GM21723 (cell line): Measurements from ENCODE around the gene MUC5AC.
"Not testable (repeated sequence)": the region's sequence is repeated elsewhere in the genome, so short reads cannot be mapped to it uniquely, and the experiment has no call there.

ENCODE experiments used
- ATAC-seq: cut with Tn5 transposase; IDR thresholded peaks from one replicate; pipeline ENCODE4 v1.9.1; 2021; ENCODE audit warnings: mild to moderate bottlenecking, moderate library complexity; ENCODE audit not compliant: unreplicated experiment

MUC5AC gene

GRCh38 chr11:1231396-1232020 lies 73.8 kb downstream of the MUC5AC start:
- no peak for ATAC-seq

- no peak for ATAC-seq
Observed at GRCh38 chr11:1232021-1232882, 74.5 kb downstream of the MUC5AC start.

- ATAC-seq: no peak
Observed at GRCh38 chr11:1232883-1233321, 75.1 kb downstream of the MUC5AC start.

DNA sequence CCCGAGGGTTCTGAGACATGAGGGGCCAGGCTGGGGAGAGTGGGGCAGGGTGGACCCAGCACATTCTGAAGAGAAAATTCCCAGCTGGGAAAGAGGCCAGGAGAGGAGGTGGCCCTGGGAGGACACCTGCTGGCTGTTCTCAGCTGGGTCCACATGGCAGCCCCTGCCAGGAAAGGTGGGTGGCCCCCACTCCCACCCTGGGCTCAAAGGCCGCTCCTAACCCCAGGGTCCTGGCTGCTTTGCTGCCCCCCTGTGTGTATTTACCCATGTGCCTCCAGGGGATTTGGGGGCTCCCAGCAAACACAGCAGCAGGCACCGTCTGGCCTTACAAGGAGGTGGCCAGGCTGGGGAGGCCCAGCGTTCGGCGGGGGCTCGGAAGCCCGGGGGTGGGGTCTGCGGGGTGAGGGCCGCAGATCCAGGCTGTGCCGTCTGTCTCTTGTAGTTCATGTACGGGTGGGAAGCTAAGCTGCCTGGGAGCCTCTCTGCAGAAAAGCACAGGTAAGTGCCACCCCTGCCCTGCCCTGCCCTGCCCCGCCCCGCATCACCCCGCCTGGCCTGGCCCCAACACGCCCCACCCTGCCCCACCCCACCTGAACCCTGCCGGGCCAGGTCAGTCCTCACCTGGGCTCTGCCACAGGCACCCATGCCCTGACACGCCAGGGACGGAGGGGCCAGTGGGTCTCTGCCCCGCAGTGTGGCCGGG lies 75.7 kb downstream of the MUC5AC start:
- no peak for ATAC-seq

GRCh38 chr11:1234054-1234720 lies 76.4 kb downstream of the MUC5AC start:
- ATAC-seq: no peak

- ATAC-seq: no peak
Observed at GRCh38 chr11:1234771-1235305, 77.1 kb downstream of the MUC5AC start.

- ATAC-seq: no peak
Observed at GRCh38 chr11:1235306-1235900, 77.7 kb downstream of the MUC5AC start.

GRCh38 chr11:1235901-1236315 lies 78.2 kb downstream of the MUC5AC start:
- ATAC-seq: no peak

DNA sequence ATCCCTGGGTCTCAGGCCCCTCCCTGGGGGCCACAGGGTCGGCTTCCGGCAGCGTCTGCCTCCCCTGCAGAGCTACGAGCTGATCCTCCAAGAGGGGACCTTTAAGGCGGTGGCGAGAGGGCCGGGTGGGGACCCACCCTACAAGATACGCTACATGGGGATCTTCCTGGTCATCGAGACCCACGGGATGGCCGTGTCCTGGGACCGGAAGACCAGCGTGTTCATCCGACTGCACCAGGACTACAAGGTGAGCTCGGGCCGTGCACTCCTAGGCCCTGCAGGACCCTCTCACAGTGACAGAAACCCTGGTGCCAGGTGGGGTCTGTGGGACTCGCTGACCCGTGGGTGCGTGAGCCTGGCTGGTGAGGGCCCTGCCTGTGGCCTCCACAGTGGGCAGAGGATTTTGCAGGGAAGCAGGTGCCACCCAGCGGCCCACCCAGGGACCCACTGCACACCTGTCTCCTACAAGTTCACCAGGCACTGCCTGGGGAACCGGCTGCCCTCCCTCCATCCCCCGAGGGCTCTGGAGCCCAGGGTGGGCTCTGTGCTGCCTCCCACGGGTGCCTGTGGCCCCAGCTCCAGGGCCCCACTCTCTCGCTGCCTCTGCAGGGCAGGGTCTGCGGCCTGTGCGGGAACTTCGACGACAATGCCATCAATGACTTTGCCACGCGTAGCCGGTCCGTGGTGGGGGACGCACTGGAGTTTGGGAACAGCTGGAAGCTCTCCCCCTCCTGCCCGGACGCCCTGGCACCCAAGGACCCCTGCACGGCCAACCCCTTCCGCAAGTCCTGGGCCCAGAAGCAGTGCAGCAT lies 78.8 kb downstream of the MUC5AC start:
- ATAC-seq: no peak

- no peak for ATAC-seq
Observed at GRCh38 chr11:1237128-1237580, 79.4 kb downstream of the MUC5AC start.

DNA sequence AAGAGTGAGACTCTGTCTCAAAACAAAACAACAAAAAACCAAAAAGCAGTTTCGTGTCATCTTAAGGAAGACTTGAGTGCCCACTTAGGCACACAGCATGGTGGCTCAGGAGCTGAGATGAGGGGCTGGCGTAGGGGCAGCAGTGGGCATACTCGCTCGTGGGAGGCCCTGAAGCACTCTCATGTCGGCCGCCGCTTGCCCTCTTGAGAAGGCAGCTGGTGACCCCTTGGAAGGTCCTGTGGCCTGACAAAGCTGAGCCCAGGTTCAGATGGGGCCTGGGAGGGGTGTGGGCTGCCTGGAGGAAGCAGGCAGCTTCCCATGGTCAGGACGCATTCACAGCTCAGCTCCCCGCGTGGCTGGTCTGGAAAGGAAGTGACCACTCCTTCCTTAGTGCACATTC lies 80.1 kb downstream of the MUC5AC start:
- ATAC-seq: no peak

DNA sequence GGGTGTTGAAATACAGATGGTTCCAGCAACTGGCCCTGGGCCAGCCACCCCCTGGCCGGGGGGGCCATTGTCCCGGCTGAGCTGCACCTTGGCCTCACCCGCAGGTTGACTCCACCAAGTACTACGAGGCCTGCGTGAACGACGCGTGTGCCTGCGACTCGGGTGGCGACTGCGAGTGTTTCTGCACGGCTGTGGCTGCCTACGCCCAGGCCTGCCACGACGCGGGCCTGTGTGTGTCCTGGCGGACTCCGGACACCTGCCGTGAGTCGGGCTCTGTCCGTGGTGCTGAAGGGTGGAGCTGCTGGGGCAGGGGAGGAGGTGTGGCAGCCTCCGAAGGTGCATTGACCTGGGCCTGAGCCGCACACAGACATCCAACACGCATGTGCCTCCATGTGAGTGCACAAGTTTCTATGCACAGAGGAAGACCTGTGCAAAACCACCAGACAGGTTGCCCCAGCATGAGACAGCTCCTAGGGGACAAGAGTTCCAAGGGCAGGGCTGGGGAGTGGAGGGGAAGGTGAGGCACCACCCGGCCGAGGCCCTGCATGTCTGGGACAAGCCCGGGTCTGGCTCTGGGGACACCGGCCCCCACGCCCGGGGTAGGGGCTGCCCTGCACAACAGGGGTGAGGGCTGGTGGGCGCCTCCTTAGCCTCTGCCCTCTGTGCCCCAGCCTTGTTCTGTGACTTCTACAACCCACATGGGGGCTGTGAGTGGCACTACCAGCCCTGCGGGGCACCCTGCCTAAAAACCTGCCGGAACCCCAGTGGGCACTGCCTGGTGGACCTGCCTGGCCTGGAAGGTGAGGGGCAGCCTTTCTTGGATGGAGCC lies 81.2 kb downstream of the MUC5AC start:
- no peak for ATAC-seq

DNA sequence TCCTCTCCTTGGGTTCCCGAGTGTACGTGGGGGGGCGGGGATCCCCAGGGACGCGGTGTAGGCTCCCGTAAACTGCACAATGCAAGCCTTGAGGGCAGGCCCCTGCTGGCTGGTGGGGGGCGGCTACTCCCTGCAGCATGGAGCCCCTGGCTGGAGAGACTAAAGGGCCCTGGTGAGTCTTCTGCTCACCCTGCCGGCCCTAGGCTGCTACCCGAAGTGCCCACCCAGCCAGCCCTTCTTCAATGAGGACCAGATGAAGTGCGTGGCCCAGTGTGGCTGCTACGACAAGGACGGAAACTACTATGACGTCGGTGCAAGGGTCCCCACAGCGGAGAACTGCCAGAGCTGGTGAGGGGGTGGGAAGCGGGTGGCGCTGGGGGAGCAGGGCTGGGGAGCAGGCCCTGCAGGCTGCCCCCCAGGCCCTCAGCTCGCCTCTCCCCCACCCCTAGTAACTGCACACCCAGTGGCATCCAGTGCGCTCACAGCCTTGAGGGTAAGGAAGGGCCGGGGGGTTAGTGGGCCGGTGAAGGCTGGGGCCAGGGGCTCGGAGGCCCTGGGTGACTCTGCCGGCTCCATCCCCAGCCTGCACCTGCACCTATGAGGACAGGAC lies 81.9 kb downstream of the MUC5AC start:
- no peak for ATAC-seq

DNA sequence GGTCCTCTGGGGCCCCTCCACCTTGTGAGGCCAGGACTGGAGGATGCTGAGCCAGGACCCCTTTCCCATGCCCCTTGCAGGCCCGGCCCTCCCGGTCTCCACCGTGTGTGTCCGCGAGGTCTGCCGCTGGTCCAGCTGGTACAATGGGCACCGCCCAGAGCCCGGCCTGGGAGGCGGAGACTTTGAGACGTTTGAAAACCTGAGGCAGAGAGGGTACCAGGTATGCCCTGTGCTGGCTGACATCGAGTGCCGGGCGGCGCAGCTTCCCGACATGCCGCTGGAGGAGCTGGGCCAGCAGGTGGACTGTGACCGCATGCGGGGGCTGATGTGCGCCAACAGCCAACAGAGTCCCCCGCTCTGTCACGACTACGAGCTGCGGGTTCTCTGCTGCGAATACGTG lies 83.0 kb downstream of the MUC5AC start:
- ATAC-seq: no peak

- ATAC-seq: no peak
Observed at GRCh38 chr11:1241706-1242105, 84.0 kb downstream of the MUC5AC start.

- ATAC-seq: no peak
Observed at GRCh38 chr11:1242289-1242688, 84.5 kb downstream of the MUC5AC start.

DNA sequence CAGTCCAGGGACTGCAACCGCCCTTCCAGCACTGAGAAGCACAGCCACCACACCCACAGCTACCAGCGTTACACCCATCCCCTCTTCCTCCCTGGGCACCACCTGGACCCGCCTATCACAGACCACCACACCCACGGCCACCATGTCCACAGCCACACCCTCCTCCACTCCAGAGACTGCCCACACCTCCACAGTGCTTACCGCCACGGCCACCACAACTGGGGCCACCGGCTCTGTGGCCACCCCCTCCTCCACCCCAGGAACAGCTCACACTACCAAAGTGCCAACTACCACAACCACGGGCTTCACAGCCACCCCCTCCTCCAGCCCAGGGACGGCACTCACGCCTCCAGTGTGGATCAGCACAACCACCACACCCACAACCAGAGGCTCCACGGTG lies 85.0 kb downstream of the MUC5AC start:
- ATAC-seq: not testable (repeated sequence)

DNA sequence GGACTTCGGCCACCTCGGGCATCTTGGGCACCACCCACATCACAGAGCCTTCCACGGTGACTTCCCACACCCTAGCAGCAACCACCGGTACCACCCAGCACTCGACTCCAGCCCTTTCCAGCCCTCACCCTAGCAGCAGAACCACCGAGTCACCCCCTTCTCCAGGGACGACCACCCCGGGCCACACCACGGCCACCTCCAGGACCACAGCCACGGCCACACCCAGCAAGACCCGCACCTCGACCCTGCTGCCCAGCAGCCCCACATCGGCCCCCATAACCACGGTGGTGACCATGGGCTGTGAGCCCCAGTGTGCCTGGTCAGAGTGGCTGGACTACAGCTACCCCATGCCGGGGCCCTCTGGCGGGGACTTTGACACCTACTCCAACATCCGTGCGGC lies 85.8 kb downstream of the MUC5AC start:
- not testable (repeated sequence) for ATAC-seq
